Kidney (tissue), 14 donors: ENCODE measurements around the gene F7. TPM values are rescaled to one million over a fixed set of nuclear protein-coding genes. Genes with fewer than 3 reads are reported as not detected.
"Not testable (repeated sequence)": the region's sequence is repeated elsewhere in the genome, so short reads cannot be mapped to it uniquely, and the experiment has no call there.

Experiments used
- DNase-seq, 5 donors: peaks; one replicate each; pipeline ENCODE4 v3.0.0-alpha.2; 2013 to 2020
- FAIRE-seq: peaks from 2 replicates; lab custom pipeline; 2012; peaks lifted over from hg19 to GRCh38; lab: Jason Lieb, UNC
- H3K27ac ChIP-seq, 2 donors: one replicate each; pipeline ENCODE4 v1.7.0; 2013; ENCODE audit warnings: low read depth in 2 of 2, low read length in 2 of 2, inconsistent platforms in 1 of 2
- H3K27me3 ChIP-seq: one replicate; pipeline ENCODE4 v1.7.1; 2013; ENCODE audit warnings: low read length, inconsistent platforms; ENCODE audit not compliant: control insufficient read depth, insufficient read depth
- H3K36me3 ChIP-seq, 3 donors: one replicate each; pipeline versions ENCODE4 v1.7.0 to v1.7.1; 2013; ENCODE audit warnings: low read length in 3 of 3, control low read depth in 1 of 3, inconsistent platforms in 1 of 3; ENCODE audit not compliant: insufficient read depth in 3 of 3, control insufficient read depth in 2 of 3
- H3K4me1 ChIP-seq, 3 donors: one replicate each; pipeline versions ENCODE4 v1.7.0 to v1.7.1; 2013; ENCODE audit warnings: low read length in 3 of 3, inconsistent platforms in 1 of 3, low read depth in 1 of 3; ENCODE audit not compliant: control insufficient read depth in 2 of 3, insufficient read depth in 2 of 3
- H3K4me3 ChIP-seq, 3 donors: one replicate each; pipeline versions ENCODE4 v1.7.0 to v1.8.1; 2013; ENCODE audit warnings: low read length in 3 of 3, control low read depth in 1 of 3, inconsistent platforms in 1 of 3
- H3K9ac ChIP-seq, 3 donors: one replicate each; pipeline versions ENCODE4 v1.7.0 to v1.7.1; 2013; ENCODE audit warnings: low read length in 3 of 3, control low read depth in 1 of 3, inconsistent platforms in 1 of 3
- H3K9me3 ChIP-seq, 3 donors: one replicate each; pipeline versions ENCODE4 v1.7.0 to v1.7.1; 2013; ENCODE audit warnings: low read length in 3 of 3, control low read depth in 1 of 3, inconsistent platforms in 1 of 3; ENCODE audit not compliant: control insufficient read depth in 2 of 3, insufficient read depth in 1 of 3
- intact Hi-C: fragments of 100-400 bp; cut with DNase I; formaldehyde crosslinking; loops from one replicate; pipeline ENCODE4 v1.11.1; 2022
- polyA plus RNA-seq: library from polyadenylated mRNA; stranded (reverse); fragments of 350-450 nt; fragmentation: Illumina TruSeq; extraction: RNeasy Lipid Tissue Mini Kit (QIAGEN cat#74804); gene quantifications from one replicate; pipeline ENCODE4 v1.2.3, GENCODE V29; 2014; ENCODE audit warnings: low read depth, low replicate concordance; ENCODE audit not compliant: insufficient read depth
- total RNA-seq: library from RNA; stranded (reverse); fragmentation: NEBNext Ultra II Directional; extraction: Animal tissue kit (Norgen Biotek cat#: 25700); gene quantifications from one replicate; pipeline ENCODE4 v1.2.1, GENCODE V29; 2021
- TF ChIP-seq, protein P1 (sequence below): IDR thresholded peaks from 3 replicates; pipeline ENCODE4 v1.5.1; 2012; ENCODE audit warnings: mild to moderate bottlenecking, moderate library complexity, borderline replicate concordance; ENCODE audit not compliant: insufficient read depth; ENCODE audit errors: extremely low read depth
- donor health status: control.
- donor health status: control.
- donor health status: control.
- donor health status: control.
- donor health status: control.
- donor health status: DM: yes; HTN: yes; CAD: no.
- donor health status: Normal renal cell carcinoma (clear cell type).

Gene F7
- total and polyA plus RNA-seq, 2 donors from 2014 or later: 0.16 to 0.52 TPM

DNA sequence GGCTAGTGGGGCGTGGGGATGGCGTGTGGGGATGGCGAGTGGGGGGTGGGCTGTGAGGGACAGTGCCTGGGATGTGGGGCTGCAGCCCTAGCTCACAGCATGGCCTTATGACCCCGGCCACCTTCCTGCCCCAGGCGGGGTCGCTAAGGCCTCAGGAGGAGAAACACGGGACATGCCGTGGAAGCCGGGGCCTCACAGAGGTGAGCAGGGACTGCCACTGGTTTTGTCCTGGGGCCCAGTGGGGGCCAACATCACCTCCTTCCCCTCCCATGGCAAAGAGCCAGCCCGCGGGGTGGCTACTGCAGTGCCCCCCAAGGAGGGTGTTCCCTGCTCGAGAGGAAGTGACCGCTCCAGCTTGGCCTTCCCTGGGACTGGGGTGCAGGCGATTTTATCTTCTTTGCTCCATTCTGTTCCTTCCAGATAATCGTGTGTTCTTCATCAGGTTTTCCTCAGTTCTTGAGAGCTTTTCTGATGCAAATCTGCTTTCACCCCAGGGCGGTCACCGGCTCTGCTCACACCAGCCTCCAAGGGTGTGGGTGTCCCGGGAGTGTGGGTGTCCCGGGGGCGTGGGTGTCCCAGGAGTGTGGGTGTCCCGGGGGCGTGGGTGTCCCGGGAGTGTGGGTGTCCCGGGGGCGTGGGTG lies 1.2 kb downstream of the F7 start:
- Histone ChIP-seq H3K4me1 (peaks cover 0 to 3% (median 0%) of the 10 kb centered on the region in 3 donors), H3K27ac (no peak overlapping the region), H3K9ac (no peak overlapping the region), H3K36me3 (no peaks in the 10 kb centered on the region), H3K4me3 (no peak overlapping the region), H3K9me3 (no peaks in the 10 kb centered on the region), H3K27me3 (no peaks in the 10 kb centered on the region)
- intact Hi-C loops: no loop called here
- DNase-seq (peak in 2 of 5 donors; percentile 54 to 61), FAIRE-seq (no peak)
- TF ChIP-seq, protein P1, sequence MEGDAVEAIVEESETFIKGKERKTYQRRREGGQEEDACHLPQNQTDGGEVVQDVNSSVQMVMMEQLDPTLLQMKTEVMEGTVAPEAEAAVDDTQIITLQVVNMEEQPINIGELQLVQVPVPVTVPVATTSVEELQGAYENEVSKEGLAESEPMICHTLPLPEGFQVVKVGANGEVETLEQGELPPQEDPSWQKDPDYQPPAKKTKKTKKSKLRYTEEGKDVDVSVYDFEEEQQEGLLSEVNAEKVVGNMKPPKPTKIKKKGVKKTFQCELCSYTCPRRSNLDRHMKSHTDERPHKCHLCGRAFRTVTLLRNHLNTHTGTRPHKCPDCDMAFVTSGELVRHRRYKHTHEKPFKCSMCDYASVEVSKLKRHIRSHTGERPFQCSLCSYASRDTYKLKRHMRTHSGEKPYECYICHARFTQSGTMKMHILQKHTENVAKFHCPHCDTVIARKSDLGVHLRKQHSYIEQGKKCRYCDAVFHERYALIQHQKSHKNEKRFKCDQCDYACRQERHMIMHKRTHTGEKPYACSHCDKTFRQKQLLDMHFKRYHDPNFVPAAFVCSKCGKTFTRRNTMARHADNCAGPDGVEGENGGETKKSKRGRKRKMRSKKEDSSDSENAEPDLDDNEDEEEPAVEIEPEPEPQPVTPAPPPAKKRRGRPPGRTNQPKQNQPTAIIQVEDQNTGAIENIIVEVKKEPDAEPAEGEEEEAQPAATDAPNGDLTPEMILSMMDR: no peak

DNA sequence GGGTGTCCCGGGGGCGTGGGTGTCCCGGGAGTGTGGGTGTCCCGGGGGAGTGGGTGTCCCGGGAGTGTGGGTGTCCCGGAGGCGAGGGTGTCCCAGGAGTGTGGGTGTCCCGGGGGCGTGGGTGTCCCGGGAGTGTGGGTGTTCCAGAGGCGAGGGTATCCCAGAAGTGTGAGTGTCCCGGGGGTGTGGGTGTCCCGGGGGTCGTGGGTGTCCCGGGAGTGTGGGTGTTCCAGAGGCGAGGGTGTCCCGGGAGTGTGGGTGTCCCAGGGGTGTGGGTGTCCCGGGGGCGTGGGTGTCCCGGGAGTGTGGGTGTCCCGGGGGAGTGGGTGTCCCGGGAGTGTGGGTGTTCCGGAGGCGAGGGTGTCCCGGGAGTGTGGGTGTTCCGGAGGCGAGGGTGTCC lies 2.9 kb downstream of the F7 start:
- H3K36me3 ChIP-seq, H3K27me3 ChIP-seq, H3K4me3 ChIP-seq, H3K27ac ChIP-seq, FAIRE-seq, H3K9ac ChIP-seq, H3K9me3 ChIP-seq, intact Hi-C loops, H3K4me1 ChIP-seq: not testable (repeated sequence)
- DNase-seq: peak in 1 of 5 donors; percentile 15

DNA sequence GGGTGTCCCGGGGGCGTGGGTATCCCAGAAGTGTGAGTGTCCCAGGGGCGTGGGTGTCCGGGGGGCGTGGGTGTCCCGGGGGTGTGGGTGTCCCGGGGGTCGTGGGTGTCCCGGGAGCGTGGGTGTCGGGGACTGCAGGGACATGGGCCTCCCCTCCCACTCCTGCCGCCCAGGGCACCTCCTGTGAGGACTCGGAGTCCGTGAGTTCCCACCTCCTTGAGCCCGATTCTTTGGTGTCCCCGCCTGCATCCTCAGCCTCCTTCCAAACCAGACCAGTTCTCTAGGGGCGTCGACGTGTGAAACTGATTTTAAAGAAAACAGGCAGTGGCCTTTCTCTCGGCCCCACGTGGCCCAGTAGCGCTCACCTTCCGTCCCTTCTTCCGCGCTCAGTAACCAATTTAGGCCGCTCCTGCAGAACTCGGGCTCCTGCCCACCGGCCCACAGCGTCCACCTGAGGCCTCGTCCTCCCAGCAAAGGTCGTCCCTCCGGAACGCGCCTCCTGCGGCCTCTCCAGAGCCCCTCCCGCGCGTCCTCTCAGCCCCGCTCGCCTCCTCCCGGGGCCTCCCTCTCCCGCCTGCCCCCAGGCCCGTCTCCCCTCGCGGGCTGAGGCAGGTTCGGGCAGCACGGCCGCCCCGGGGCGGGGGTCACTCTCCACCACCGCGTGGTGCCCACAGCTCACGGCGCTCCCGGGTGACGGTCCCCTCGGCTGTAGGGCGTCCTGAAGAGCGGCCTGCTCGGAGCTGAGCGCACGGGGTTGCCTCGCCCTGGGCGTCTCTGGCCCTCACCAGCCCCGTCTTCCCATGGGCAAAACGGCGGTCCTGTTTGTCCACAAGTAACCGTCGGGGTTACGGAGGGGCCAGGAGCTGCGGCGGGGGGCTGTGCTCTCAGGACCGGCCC lies 3.8 kb downstream of the F7 start:
- Histone ChIP-seq H3K27ac (no peak overlapping the region), H3K4me3 (no peak overlapping the region), H3K36me3 (no peaks in the 10 kb centered on the region), H3K9me3 (no peaks in the 10 kb centered on the region), H3K9ac (no peak overlapping the region), H3K27me3 (no peaks in the 10 kb centered on the region), H3K4me1 (peaks cover 0 to 3% (median 0%) of the 10 kb centered on the region in 3 donors)
- TF ChIP-seq, protein P1: no peak
- DNase-seq: peak in 2 of 5 donors; percentile 64 to 74
- intact Hi-C loops: no loop called here
- FAIRE-seq: no peak
